Suppressor macrophage (primary cell): ENCODE results near the gene CCDC88A.
"Not testable (repeated sequence)": the region's sequence is repeated elsewhere in the genome, so short reads cannot be mapped to it uniquely, and the experiment has no call there.

Source experiments
- DNase-seq, 4 experiments: peaks; one replicate each; pipeline ENCODE4 v3.0.0-alpha.2; 2020 to 2022

The CCDC88A gene

GRCh38 chr2:55421326-55421725 is 1.7 kb upstream of the CCDC88A start:
- no peak for DNase-seq

- DNase-seq: no peak
Observed at GRCh38 chr2:55420871-55421270, 1.2 kb upstream of the CCDC88A start.

- DNase-seq: peak in 1 of 4 experiments; percentile 11
Observed at GRCh38 chr2:55420439-55420725, 726 bp upstream of the CCDC88A start.

- no peak for DNase-seq
Observed at GRCh38 chr2:55419233-55419678, 400 bp downstream of the CCDC88A start.

GRCh38 chr2:55418512-55419232 is 984 bp downstream of the CCDC88A start:
- peak; percentile 46 to 76 (median 62) for DNase-seq

GRCh38 chr2:55418072-55418471 is 1.6 kb downstream of the CCDC88A start:
- no peak for DNase-seq

GRCh38 chr2:55416786-55417568 is 2.7 kb downstream of the CCDC88A start:
- DNase-seq: peak in 3 of 4 experiments; percentile 3 to 66 (median 56)

- DNase-seq: no peak
Observed at GRCh38 chr2:55415300-55415699, 4.4 kb downstream of the CCDC88A start.

GRCh38 chr2:55408918-55409868 is 10.5 kb downstream of the CCDC88A start:
- DNase-seq: peak in 1 of 4 experiments; percentile 42

- no peak for DNase-seq
Observed at GRCh38 chr2:55408098-55408882, 11.4 kb downstream of the CCDC88A start.

GRCh38 chr2:55405116-55405515 is 14.5 kb downstream of the CCDC88A start:
- DNase-seq: no peak

- peak in 2 of 4 experiments; percentile 47 to 62 for DNase-seq
Observed at GRCh38 chr2:55403256-55403998, 16.2 kb downstream of the CCDC88A start.

- DNase-seq: no peak
Observed at GRCh38 chr2:55401124-55401523, 18.5 kb downstream of the CCDC88A start.

- no peak for DNase-seq
Observed at GRCh38 chr2:55400332-55400731, 19.3 kb downstream of the CCDC88A start.

GRCh38 chr2:55399815-55400214 is 19.8 kb downstream of the CCDC88A start:
- DNase-seq: no peak

GRCh38 chr2:55395724-55396605 is 23.7 kb downstream of the CCDC88A start:
- no peak for DNase-seq

GRCh38 chr2:55391615-55392242 is 27.9 kb downstream of the CCDC88A start:
- no peak for DNase-seq

- DNase-seq: peak in 2 of 4 experiments; percentile 26 to 37
Observed at GRCh38 chr2:55391155-55391554, 28.5 kb downstream of the CCDC88A start.

GRCh38 chr2:55385516-55385915 is 34.1 kb downstream of the CCDC88A start:
- not testable (repeated sequence) for DNase-seq

GRCh38 chr2:55384786-55385185 is 34.9 kb downstream of the CCDC88A start:
- DNase-seq: no peak
